ENCODE data around the gene SORD.

SORD gene

GRCh38 chr15:45121020-45121419, 98.0 kb downstream of the SORD start:
- TF ChIP-seq, protein P1, sequence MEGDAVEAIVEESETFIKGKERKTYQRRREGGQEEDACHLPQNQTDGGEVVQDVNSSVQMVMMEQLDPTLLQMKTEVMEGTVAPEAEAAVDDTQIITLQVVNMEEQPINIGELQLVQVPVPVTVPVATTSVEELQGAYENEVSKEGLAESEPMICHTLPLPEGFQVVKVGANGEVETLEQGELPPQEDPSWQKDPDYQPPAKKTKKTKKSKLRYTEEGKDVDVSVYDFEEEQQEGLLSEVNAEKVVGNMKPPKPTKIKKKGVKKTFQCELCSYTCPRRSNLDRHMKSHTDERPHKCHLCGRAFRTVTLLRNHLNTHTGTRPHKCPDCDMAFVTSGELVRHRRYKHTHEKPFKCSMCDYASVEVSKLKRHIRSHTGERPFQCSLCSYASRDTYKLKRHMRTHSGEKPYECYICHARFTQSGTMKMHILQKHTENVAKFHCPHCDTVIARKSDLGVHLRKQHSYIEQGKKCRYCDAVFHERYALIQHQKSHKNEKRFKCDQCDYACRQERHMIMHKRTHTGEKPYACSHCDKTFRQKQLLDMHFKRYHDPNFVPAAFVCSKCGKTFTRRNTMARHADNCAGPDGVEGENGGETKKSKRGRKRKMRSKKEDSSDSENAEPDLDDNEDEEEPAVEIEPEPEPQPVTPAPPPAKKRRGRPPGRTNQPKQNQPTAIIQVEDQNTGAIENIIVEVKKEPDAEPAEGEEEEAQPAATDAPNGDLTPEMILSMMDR (IDR thresholded peaks at IDR 0.05; ENCODE audit: borderline replicate concordance, control extremely low read depth, extremely low read depth, insufficient read depth, missing control alignments), result no peak
- in situ Hi-C loops (cut with MboI; ENCODE audit: low sequenced_read_pairs, unreplicated experiment), result loop anchor here (25.0 kb wide), 1 partner anchor 159 kb away; the partner anchor contains the start of gene TERB2
- DNase-seq (ENCODE audit: low spot score), result no peak

DNA sequence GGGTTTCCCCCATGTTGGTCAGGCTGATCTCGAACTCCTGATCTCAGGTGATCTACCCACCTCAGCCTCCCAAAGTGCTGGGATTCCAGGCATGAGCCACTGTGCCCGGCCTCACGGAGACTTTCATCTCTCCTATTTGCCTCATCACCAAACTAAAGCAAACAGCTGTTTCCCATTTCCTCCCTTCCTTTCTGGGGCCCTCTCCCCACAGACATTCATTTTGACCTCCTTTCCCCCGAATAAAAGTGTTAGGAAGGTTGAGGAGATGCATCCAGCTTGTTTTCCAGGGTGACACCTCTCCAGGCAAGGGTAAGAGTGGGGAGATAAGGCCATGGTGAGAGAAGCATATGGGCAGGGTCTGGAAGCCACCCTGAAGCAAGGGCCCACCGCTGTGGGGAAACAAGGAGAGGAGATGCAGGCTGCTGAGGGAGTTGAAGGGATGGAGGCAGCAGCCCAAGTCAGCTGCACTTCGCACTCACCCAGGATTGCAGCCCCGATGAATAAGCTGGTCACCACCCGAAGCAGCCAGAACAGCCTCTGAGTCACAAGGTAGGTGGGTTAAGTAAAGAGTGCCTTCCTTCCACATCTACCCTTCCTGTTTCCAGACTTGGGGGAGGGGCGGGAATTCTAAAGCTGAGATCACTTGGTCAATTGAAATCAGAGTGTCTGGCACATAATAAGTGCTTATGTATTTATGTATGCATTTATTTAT, 98.9 kb downstream of the SORD start:
- in situ Hi-C loops (cut with MboI; ENCODE audit: low sequenced_read_pairs, unreplicated experiment), result loop anchor here (25.0 kb wide), 1 partner anchor 160 kb away; the partner anchor contains the start of gene TERB2
- DNase-seq (ENCODE audit: low spot score), result no peak
- TF ChIP-seq, protein P1 (IDR thresholded peaks at IDR 0.05; ENCODE audit: borderline replicate concordance, control extremely low read depth, extremely low read depth, insufficient read depth, missing control alignments), result no peak

DNA sequence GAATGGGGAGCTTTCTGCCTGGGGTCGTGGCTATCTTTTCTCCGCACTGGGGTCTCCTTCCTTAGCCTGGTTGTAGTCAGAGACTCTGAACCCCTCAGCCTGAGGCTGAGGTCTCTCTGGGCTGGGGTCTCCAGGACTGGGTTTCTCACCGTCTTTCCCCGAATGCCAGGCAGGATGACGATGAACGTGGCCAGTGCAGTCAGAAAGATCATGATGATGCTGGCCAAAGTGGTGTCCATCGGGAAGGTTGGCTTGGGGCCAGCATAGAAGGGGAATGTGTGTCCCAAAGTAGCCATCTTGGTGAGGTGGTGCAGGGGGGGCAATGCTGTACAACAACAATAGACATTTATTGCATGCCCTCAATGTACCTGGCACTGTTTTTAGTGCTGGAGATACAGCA, 99.7 kb downstream of the SORD start:
- TF ChIP-seq, protein P1 (IDR thresholded peaks at IDR 0.05; ENCODE audit: borderline replicate concordance, control extremely low read depth, extremely low read depth, insufficient read depth, missing control alignments), result no peak
- in situ Hi-C loops (cut with MboI; ENCODE audit: low sequenced_read_pairs, unreplicated experiment), result loop anchor here (25.0 kb wide), 1 partner anchor 160 kb away; the partner anchor contains the start of gene TERB2
- DNase-seq (ENCODE audit: low spot score), result no peak

DNA sequence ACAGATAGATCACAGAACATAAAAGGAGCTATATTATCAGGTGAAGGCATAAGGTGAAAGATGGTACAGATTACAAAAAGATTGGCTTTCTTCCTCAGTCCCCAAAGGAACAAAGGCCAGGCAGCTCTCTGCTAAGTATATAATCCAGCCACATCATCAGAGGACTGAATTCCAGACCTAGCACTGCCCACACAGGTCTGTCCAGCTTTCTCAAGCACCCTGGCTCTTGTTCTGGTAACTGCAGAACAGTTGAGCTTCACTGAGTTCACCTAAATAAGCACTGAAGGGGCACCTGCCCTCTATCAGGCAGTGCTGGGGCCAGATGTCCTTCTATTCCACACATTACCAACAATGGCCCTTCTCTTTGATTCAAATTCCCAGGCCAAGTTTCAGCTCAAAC, 100.4 kb downstream of the SORD start:
- in situ Hi-C loops (cut with MboI; ENCODE audit: low sequenced_read_pairs, unreplicated experiment), result loop anchor here (25.0 kb wide), 1 partner anchor 161 kb away; the partner anchor contains the start of gene TERB2
- TF ChIP-seq, protein P1 (IDR thresholded peaks at IDR 0.05; ENCODE audit: borderline replicate concordance, control extremely low read depth, extremely low read depth, insufficient read depth, missing control alignments), result no peak

GRCh38 chr15:45126535-45127158, 103.7 kb downstream of the SORD start:
- in situ Hi-C loops (cut with MboI; ENCODE audit: low sequenced_read_pairs, unreplicated experiment), result no loop called here
- TF ChIP-seq, protein P1 (IDR thresholded peaks at IDR 0.05; ENCODE audit: borderline replicate concordance, control extremely low read depth, extremely low read depth, insufficient read depth, missing control alignments), result peak; percentile 57
- DNase-seq (ENCODE audit: low spot score), result no peak

More for the DNA sequence above, 100.4 kb downstream of the SORD start:
- no peak for DNase-seq (ENCODE audit: low spot score)

Data from GM13976 (cell line).